ENCODE data around the gene BCAS3. TPM values are rescaled to one million over a fixed set of nuclear protein-coding genes. Genes with fewer than 3 reads are reported as not detected.

The BCAS3 gene
- total RNA-seq, 2 experiments from 2014 or later, result 20.1 to 31.8 TPM

- peaks cover 6% of the 10 kb centered on the region for H3K9me3 Mint-ChIP-seq
- Histone ChIP-seq H3K9me3 (ENCODE audit: control insufficient read depth in 1 of 2, insufficient read depth in 1 of 2, low read length in 2 of 2) (peaks cover 7 to 10% of the 10 kb centered on the region in 2 experiments), H3K4me3 (ENCODE audit: low read length) (no peak overlapping the region), H3K27me3 (ENCODE audit: control insufficient read depth in 1 of 2, insufficient read depth in 2 of 2, low read length in 2 of 2) (no peaks in the 10 kb centered on the region), H3K36me3 (ENCODE audit: insufficient read depth, low read length) (no peaks in the 10 kb centered on the region), H3K4me1 (ENCODE audit: insufficient read depth, low read length) (no peaks in the 10 kb centered on the region), H3K27ac (ENCODE audit: low read depth in 1 of 2, low read length in 2 of 2) (no peak overlapping the region)
- POLR2A ChIA-PET, result no interaction called here
- H3K4me1 Mint-ChIP-seq (ENCODE audit: low read depth), result no peaks in the 10 kb centered on the region
- no peak overlapping the region for H3K27ac Mint-ChIP-seq
- H3K27me3 Mint-ChIP-seq, result no peaks in the 10 kb centered on the region
- no peak for DNase-seq
- no peak for TF ChIP-seq CTCF (IDR thresholded peaks at IDR 0.05)
- no peak for ATAC-seq (ENCODE audit: poor library complexity)
- CTCF ChIA-PET, result no interaction called here
- intact Hi-C loops (cut with DNase I, micrococcal nuclease), result no loop called here
- H3K36me3 Mint-ChIP-seq (ENCODE audit: low read depth), result peaks cover 32% of the 10 kb centered on the region
- H3K4me3 Mint-ChIP-seq, result no peak overlapping the region
Measured at GRCh38 chr17:60888812-60889709, 211.4 kb downstream of the BCAS3 start.

GRCh38 chr17:60891149-60891548, 213.5 kb downstream of the BCAS3 start:
- H3K36me3 Mint-ChIP-seq (ENCODE audit: low read depth), result peaks cover 51% of the 10 kb centered on the region
- CTCF ChIA-PET, result interaction anchor here (1.3 kb wide), 1 partner anchor 17 kb away, joined by 3 read pairs; no protein-coding TSS in a partner anchor
- H3K4me1 ChIP-seq (ENCODE audit: insufficient read depth, low read length), result no peaks in the 10 kb centered on the region
- no peaks in the 10 kb centered on the region for H3K36me3 ChIP-seq (ENCODE audit: insufficient read depth, low read length)
- H3K4me3 ChIP-seq (ENCODE audit: low read length), result no peak overlapping the region
- no peak overlapping the region for H3K27ac Mint-ChIP-seq
- POLR2A ChIA-PET, result no interaction called here
- peaks cover 15% of the 10 kb centered on the region for H3K9me3 Mint-ChIP-seq
- H3K27ac ChIP-seq (ENCODE audit: low read depth in 1 of 2, low read length in 2 of 2), result no peak overlapping the region
- ATAC-seq (ENCODE audit: poor library complexity) (no peak), DNase-seq (no peak)
- H3K9me3 ChIP-seq (ENCODE audit: control insufficient read depth in 1 of 2, insufficient read depth in 1 of 2, low read length in 2 of 2), result peaks cover 7 to 14% of the 10 kb centered on the region in 2 experiments
- no peaks in the 10 kb centered on the region for H3K27me3 ChIP-seq (ENCODE audit: control insufficient read depth in 1 of 2, insufficient read depth in 2 of 2, low read length in 2 of 2)
- H3K27me3 Mint-ChIP-seq, result no peaks in the 10 kb centered on the region
- TF ChIP-seq CTCF (IDR thresholded peaks at IDR 0.05), result no peak
- intact Hi-C loops (cut with DNase I, micrococcal nuclease), result no loop called here
- H3K4me1 Mint-ChIP-seq (ENCODE audit: low read depth), result no peaks in the 10 kb centered on the region
- no peak overlapping the region for H3K4me3 Mint-ChIP-seq

GRCh38 chr17:60893475-60893874, 215.8 kb downstream of the BCAS3 start:
- no peak for TF ChIP-seq CTCF (IDR thresholded peaks at IDR 0.05)
- H3K9me3 ChIP-seq (ENCODE audit: control insufficient read depth in 1 of 2, insufficient read depth in 1 of 2, low read length in 2 of 2), result peaks cover 14 to 15% of the 10 kb centered on the region in 2 experiments
- intact Hi-C loops (cut with DNase I, micrococcal nuclease), result no loop called here
- ATAC-seq (ENCODE audit: poor library complexity) (no peak), DNase-seq (no peak)
- H3K27ac ChIP-seq (ENCODE audit: low read depth in 1 of 2, low read length in 2 of 2), result no peak overlapping the region
- Mint-ChIP-seq H3K4me1 (ENCODE audit: low read depth) (no peaks in the 10 kb centered on the region), H3K9me3 (peaks cover 24% of the 10 kb centered on the region), H3K36me3 (ENCODE audit: low read depth) (peaks cover 71% of the 10 kb centered on the region), H3K4me3 (no peak overlapping the region), H3K27me3 (no peaks in the 10 kb centered on the region), H3K27ac (no peak overlapping the region)
- H3K27me3 ChIP-seq (ENCODE audit: control insufficient read depth in 1 of 2, insufficient read depth in 2 of 2, low read length in 2 of 2), result no peaks in the 10 kb centered on the region
- H3K36me3 ChIP-seq (ENCODE audit: insufficient read depth, low read length), result no peaks in the 10 kb centered on the region
- ChIA-PET POLR2A (no interaction called here), CTCF (interaction anchor here (1.4 kb wide), 1 partner anchor 173 kb away, joined by 4 read pairs; no protein-coding TSS in a partner anchor)
- no peak overlapping the region for H3K4me3 ChIP-seq (ENCODE audit: low read length)
- H3K4me1 ChIP-seq (ENCODE audit: insufficient read depth, low read length), result no peaks in the 10 kb centered on the region
